GM19438 (cell line): ENCODE measurements around the gene NKD1.
"Not testable (repeated sequence)": the region's sequence is repeated elsewhere in the genome, so short reads cannot be mapped to it uniquely, and the experiment has no call there.

Experiments used
- ATAC-seq: cut with Tn5 transposase; IDR thresholded peaks from one replicate; pipeline ENCODE4 v1.9.1; 2021; ENCODE audit warnings: low read depth; ENCODE audit not compliant: unreplicated experiment

NKD1 gene

GRCh38 chr16:50536258-50536645, 11.9 kb upstream of the NKD1 start:
- not testable (repeated sequence) for ATAC-seq

- ATAC-seq, result no peak
These were observed 10.5 kb upstream of the NKD1 start for GRCh38 chr16:50537533-50538290.

- ATAC-seq, result no peak
These were observed 9.7 kb upstream of the NKD1 start for GRCh38 chr16:50538411-50539052.

- no peak for ATAC-seq
These were observed 9.0 kb upstream of the NKD1 start for GRCh38 chr16:50539053-50539695.

GRCh38 chr16:50539822-50540710, 8.1 kb upstream of the NKD1 start:
- no peak for ATAC-seq

GRCh38 chr16:50540711-50541007, 7.5 kb upstream of the NKD1 start:
- ATAC-seq, result no peak

- ATAC-seq, result no peak
These were observed 5.5 kb upstream of the NKD1 start for GRCh38 chr16:50542703-50543102.

GRCh38 chr16:50546125-50546524, 2.1 kb upstream of the NKD1 start:
- no peak for ATAC-seq

- ATAC-seq, result peak; percentile 44
These were observed 664 bp upstream of the NKD1 start for GRCh38 chr16:50547340-50548124.

- ATAC-seq, result no peak
These were observed 839 bp downstream of the NKD1 start for GRCh38 chr16:50548909-50549560.

GRCh38 chr16:50549561-50549915, 1.3 kb downstream of the NKD1 start:
- ATAC-seq, result no peak

GRCh38 chr16:50550035-50550434, 1.8 kb downstream of the NKD1 start:
- no peak for ATAC-seq

GRCh38 chr16:50550866-50551641, 2.9 kb downstream of the NKD1 start:
- ATAC-seq, result no peak

GRCh38 chr16:50552476-50553101, 4.4 kb downstream of the NKD1 start:
- no peak for ATAC-seq

GRCh38 chr16:50553182-50553710, 5.0 kb downstream of the NKD1 start:
- ATAC-seq, result no peak

- ATAC-seq, result no peak
These were observed 5.7 kb downstream of the NKD1 start for GRCh38 chr16:50553731-50554360.

GRCh38 chr16:50555269-50555875, 7.2 kb downstream of the NKD1 start:
- ATAC-seq, result no peak
